GM18873 (cell line): ENCODE data around the gene EGR2.

ENCODE experiments used
- ATAC-seq: cut with Tn5 transposase; IDR thresholded peaks from one replicate; pipeline ENCODE4 v1.9.1; 2021; ENCODE audit warnings: mild to moderate bottlenecking, moderate library complexity, moderate number of reproducible peaks; ENCODE audit not compliant: unreplicated experiment, low FRiP score

The EGR2 gene

GRCh38 chr10:62819141-62819920 is 3.2 kb upstream of the EGR2 start:
- ATAC-seq, result no peak

GRCh38 chr10:62818426-62819011 is 2.4 kb upstream of the EGR2 start:
- no peak for ATAC-seq

GRCh38 chr10:62817766-62818425 is 1.7 kb upstream of the EGR2 start:
- peak; percentile 33 for ATAC-seq

GRCh38 chr10:62817121-62817765 is 1.1 kb upstream of the EGR2 start:
- peak; percentile 3 for ATAC-seq

GRCh38 chr10:62816076-62816330 is 163 bp downstream of the EGR2 start:
- ATAC-seq, result no peak

GRCh38 chr10:62815381-62816075 is 638 bp downstream of the EGR2 start:
- ATAC-seq, result no peak

- no peak for ATAC-seq
Measured at GRCh38 chr10:62814756-62815380, 1.3 kb downstream of the EGR2 start.

- ATAC-seq, result no peak
Measured at GRCh38 chr10:62813981-62814380, 2.2 kb downstream of the EGR2 start.

GRCh38 chr10:62813453-62813852 is 2.7 kb downstream of the EGR2 start:
- ATAC-seq, result no peak

GRCh38 chr10:62812672-62813439 is 3.3 kb downstream of the EGR2 start:
- ATAC-seq, result no peak

- peak; percentile 57 for ATAC-seq
Measured at GRCh38 chr10:62811159-62811875, 4.8 kb downstream of the EGR2 start.

GRCh38 chr10:62810156-62810902 is 5.8 kb downstream of the EGR2 start:
- ATAC-seq, result no peak

GRCh38 chr10:62806251-62806650 is 9.9 kb downstream of the EGR2 start:
- ATAC-seq, result no peak

GRCh38 chr10:62805231-62806099 is 10.7 kb downstream of the EGR2 start:
- peak; percentile 15 for ATAC-seq

GRCh38 chr10:62804356-62805230 is 11.6 kb downstream of the EGR2 start, which contains the start of gene ADO:
TSS of gene ADO (plus strand) at chr10:62804720. CDS start at chr10:62805060, 340 bp downstream.
- ATAC-seq, result peak; percentile 79

- no peak for ATAC-seq
Measured at GRCh38 chr10:62803724-62804355, 12.3 kb downstream of the EGR2 start.
